Endothelial cell of hepatic sinusoid (primary cell): ENCODE data around the gene CPT1C.

Experiments used
- in situ Hi-C: cut with HindIII; loops from 2 replicates; pipeline ENCODE4 v1.10.0; 2017; ENCODE audit warnings: low sequenced_read_pairs

Gene CPT1C

DNA sequence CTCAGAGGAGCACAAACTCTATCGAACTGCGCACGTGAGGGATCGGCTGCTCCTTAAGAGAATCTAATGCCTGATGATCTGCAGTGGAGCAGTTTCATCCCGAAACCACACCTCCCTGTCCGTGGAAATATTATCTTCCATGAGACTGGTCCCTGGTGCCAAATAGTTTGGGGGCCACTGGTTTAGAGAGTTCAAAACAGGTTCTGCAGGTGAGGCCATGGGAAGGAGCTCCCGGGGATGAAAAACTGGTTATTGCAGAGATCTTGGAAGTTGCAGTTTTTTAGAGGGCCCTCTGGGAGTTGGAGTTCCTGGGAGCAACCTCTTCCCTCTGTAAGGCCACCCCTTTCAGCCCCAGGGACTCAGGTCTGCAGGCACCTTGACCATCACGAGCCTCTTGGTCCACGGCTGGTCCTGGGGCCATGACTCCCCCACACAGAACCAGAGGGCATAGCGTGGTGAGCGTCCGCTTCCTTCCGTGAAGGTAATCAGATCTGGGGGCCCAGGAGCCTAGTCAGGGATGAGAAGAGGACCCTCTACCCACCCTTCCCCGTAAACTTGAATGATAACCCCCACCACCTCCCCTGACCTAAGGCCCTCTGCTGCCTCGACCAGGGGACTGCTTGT lies 30.5 kb upstream of the CPT1C start:
- in situ Hi-C loops = no loop called here

DNA sequence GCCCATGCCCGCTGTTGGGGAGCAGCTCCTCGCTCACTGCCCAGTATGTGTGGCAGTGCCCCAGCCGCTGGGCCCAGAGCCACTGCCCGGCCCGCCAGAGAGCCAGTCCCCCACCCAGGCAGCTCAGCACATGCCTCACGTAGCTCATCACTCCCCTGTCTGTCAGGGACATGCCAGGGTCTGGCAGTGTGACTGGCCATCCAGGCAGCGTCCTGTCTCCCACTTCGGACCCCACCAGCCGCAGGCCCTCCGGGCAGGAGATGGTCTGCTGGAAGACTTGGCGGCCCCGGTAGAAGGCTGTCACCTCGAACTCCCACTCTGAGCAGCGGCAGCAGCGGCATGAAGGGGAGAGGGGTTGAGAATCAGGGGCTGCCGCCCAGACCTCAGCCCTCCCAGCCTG lies 28.9 kb upstream of the CPT1C start:
- in situ Hi-C loops = no loop called here

DNA sequence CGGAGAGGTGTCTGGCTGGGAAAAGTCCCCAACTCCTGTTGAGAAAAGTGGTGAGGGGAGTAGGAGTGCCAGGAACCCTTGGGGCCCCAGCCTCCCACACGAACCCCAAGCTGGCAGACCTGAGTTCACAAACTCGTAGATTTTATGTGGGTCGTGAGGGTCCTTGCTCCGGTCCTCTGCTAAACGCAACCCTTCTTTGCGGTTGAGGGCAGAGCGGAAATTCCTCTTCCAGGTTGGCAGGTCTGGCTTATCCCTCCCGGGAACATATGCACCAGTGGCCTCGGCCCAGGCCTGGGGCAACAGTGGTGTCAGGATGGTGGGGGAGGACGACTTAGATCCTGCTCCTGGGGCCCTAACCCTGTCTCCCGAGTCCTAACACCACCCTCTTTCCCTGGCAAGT lies 27.7 kb upstream of the CPT1C start:
- in situ Hi-C loops = no loop called here

DNA sequence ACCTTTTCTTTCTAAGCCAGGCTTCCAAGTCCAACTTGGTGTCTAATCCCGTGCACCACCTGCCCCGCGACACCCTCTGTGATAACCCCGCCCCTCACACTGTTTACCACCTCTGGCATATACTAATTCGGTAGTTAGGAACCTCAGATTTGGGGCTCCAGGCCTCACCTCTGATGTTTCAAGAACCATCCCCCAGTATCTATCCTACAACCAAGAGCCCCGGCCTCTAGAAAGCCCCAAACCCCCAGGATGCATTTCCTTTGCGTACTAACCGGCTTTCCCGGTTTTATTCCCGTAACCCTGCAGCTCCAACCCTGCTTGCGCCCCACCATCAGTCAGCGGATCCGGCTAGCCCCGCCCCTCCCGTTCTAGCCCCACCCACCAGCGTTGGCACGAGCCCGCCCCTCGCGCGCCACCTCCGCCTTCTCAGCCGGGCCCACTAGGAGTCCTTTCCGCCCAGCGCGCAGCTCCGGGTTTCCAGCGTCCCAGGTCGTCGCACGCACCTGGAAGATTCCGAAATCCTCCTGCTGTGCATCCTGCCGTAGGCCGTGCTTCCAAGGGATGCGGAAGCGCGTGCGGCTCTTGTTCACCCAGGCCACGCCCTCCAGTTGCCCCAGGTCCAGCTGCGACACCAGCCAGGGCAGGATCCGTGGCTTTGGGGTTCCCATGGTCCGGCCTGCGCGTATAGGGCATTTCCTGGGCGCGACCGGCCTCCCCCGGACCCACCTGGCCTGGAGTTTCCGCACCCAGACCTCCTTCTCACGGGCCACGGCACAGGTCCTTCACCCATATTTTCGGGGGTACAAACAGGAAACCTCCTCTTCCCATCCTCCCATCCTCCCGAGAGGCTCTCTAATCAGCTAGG lies 26.5 kb upstream of the CPT1C start:
- in situ Hi-C loops = no loop called here

DNA sequence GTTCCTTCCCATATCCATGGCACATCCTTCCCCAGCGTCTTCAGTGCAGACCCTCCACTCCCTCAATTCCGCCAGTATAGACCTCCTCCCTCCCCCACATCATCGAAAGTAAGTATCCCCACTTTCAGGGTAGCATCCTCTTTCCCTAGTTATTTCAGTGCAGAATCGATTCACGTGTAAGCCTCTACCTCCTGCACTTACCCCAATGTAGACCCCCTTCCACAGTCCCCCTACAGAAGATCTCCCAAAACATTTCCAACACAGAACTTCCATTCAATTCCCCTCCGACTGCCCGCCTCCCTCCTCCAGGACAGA lies 25.9 kb upstream of the CPT1C start:
- in situ Hi-C loops = no loop called here

DNA sequence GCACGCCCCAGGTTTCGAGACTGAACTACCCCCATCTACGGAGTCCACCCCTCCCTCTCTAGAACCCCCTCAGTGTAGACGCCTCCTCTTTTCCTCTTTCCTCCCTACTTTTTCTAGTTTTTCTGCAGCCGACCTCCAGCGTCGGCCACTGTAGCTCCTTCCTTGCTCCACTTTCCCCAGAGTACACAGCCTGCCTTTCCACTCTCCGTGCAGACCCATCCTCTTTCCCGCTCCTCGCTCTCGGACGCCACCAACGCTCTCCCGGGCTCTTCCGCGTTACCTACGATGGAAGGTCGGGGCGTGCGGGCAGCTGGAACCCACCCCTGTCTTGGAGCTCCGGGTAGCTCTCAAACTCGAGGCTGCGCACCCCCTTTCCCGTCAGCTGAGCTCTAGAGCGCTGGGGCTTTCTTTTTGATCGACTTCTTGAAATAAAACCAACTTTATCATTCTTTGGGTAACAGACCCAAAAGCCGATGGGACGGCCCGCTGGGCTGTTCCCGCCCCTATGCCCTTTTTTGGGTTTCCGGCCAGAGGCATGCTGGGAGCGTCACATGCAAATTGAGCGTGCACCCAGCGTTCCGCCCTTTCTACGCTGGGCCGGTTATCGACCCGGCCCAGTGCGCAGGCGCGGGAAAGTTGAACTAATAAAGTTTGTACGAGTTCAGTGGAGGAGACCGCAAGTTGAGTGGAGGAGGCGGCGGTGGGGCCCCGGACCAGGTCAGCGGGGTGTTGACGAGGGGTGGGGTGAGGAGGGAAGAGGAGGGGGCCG lies 25.4 kb upstream of the CPT1C start, which contains the start of the genes BCL2L12 and IRF3:
BCL2L12 (plus strand) TSS at position 583 of the 769 bp plus-strand sequence. CDS start 760 bp downstream, outside the sequence.
IRF3 (minus strand) TSS at position 507 of the 769 bp plus-strand sequence. CDS start 1,019 bp downstream, outside the sequence.
- in situ Hi-C loops = no loop called here

DNA sequence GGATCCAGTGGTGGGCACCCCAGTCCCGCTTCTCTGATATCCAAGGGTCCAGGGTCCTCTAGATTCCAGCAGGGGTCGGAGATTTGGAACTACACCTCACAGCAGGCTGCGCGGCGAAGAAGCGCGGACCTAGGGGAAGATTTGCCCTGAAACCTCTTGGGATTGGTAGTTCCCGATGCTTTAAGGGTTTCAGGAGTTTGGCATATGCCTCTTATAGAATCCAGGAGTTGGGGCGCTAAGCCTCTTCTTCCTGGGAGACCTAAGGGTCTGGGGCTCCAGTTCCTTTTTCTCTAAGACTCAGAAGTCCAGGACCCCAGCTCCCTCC lies 24.8 kb upstream of the CPT1C start:
- in situ Hi-C loops = no loop called here

DNA sequence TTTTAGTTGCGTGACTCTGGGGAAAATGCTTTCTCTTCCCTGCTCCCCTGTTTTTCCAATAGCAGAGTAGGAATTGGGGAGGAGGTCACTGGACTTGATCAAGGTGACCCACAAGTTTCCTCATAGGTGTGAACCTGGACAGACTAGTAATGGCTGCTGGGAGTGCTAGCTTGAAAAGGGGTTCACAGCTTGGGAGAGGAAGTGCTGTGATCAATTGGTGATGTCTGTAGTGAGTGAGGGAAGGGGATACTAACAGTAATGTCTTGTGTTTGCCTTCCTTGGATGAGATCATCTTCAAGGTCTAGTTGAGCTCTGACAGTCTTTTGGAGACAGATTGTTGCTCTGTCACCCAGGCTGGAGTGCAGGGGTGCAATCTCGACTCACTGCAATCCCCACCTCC lies 23.4 kb upstream of the CPT1C start:
- in situ Hi-C loops = no loop called here

DNA sequence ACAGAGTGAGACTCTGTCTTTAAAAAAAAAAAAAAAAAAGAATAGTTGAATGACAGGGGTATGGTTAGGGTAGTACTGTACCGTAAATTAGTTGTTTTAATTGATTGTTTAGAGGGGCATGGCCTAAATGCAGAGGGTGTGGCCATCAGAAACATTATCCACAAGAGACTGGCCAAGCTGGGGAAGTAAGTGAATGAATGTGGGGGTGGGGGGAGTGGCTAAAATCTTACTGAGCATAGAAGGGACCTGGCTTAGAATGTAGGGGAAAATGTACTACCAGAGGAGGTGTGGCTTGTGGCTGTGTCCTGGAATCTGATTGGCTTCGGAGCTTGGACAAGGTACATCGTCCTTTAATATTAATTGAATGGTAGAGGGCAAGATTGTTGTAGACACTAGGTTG lies 21.4 kb upstream of the CPT1C start:
- in situ Hi-C loops = no loop called here

DNA sequence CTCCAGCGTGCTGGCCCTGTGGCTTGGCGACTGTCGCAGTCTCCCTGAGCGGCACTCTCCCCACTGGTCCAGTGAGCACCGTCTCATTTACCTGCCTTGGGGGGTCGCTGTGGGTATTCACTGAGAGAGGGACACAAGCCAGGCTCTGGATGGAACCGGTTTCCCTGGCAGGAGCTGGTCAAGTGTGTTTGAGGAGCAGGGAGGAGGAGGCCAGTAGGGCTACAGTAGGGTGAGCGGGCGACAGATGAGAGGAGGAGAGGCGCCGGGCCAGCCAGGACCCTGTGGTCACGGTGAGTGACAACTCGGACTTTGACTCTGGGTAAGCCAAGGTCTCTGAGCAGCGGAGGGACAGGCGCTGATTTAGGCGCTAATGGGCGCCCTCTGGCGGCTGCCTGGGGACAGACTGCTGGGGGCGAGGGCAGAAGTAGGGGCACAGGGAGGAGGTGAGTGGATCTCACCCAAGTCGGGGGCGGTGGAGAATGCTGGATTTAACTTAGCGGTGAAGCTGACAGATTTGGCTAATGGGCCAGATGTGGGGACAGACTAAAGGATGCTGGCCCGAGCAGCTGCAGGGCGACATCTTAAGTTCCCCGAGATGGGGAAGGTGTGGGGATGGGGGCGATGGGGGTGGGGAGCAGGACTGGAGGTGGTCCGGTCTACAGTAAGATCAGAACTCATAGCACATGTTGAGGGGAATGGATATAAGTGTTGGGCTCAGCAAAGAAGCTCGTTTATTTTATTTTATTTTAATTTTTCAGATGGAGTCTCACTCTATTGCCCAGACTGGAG lies 18.6 kb upstream of the CPT1C start:
- in situ Hi-C loops = loop anchor here (10.0 kb wide), 1 partner anchor 158 kb away; the partner anchor contains the start of gene FCGRT

DNA sequence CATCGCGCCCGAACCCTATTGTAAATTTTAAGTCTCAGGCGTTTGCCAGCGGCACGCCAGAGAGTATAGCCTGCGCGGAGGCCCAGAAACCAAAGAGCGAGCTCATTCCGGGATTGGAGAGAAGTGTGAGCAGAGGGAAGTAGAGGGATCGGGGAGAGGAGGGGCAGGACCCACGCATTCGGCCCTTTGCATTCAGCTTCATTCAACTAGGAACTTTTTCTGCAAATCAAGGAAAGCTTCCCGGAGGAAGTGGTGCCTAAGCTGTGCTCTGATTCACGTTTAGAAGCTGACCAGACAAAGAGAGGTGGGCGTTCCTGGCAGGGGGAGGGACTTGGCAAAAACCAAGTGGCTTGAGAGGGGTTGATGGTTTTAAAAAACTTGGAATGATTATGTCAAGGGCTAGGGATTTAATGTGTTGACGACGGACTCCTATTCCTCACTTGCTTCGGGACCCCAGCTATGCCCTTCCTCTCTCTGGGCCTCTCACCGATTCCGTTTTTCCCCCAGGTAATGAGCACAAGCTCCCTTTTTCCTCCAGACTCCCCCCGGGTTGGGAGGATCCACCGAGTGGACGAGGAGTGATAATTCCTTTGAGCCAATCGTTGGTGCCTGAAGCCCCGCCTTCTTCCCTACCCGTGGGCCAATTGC lies 14.7 kb upstream of the CPT1C start:
- in situ Hi-C loops = loop anchor here (10.0 kb wide), 1 partner anchor 161 kb away; the partner anchor contains the start of gene FCGRT

DNA sequence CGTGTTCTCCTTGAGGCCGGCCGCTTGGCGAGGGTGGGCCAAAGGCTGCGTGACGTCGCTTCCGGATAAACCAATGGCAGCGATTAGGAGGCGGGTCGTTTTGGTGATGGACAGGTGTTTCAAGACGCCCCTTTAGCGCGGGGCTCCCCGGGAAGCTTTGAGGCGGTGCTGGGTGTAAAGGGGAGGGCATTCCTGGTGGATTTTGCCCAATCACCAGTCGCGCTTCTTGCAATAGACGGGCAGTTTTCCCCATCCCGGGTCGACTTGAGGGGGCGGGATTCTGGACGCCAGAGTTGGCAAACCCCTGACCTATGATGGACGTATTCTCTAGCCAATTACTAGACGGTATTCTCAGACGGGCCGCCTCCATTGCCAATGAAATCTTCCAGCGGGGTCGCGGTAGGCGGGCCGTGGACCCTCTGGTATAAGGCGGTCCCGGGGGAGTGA lies 14.1 kb upstream of the CPT1C start:
- in situ Hi-C loops = loop anchor here (10.0 kb wide), 1 partner anchor 162 kb away; the partner anchor contains the start of gene FCGRT

DNA sequence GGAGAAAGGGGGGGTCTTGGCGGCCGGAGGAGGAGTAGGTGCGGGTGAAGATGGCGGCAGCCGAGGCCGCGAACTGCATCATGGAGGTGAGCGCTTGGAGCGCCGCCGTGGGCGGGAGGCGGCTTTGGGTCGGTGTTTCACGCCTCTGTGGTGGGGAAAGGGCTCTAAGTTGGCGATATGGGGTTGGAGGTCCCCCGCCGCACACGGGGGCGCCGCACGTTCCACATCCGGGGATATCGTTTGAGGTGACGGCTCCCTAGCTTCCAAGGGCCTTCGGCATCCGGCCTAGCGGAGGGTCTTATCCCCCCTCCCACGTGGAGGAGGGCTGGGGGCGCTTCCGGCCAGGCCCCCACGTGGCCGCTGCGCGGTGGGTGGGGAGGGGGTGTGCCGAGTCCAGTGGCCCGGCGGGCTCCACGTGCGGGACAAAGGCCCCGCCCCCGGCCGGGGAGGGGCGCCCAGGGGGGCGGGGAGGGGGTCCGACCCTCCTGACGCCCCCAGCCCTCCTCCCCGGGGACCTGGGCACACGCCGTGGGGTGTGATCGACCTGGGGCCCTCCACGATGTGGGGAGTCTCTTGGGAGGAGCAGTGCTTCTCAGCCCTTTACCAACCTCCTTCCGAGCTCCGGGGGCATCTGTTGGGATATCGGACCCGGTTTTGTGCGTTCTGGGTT lies 13.6 kb upstream of the CPT1C start, which contains the start of gene PRMT1:
PRMT1 (plus strand) TSS at position 41 of the 670 bp plus-strand sequence; CDS start at position 51, 10 bp downstream.
- in situ Hi-C loops = loop anchor here (10.0 kb wide), 1 partner anchor 163 kb away; the partner anchor contains the start of gene FCGRT

DNA sequence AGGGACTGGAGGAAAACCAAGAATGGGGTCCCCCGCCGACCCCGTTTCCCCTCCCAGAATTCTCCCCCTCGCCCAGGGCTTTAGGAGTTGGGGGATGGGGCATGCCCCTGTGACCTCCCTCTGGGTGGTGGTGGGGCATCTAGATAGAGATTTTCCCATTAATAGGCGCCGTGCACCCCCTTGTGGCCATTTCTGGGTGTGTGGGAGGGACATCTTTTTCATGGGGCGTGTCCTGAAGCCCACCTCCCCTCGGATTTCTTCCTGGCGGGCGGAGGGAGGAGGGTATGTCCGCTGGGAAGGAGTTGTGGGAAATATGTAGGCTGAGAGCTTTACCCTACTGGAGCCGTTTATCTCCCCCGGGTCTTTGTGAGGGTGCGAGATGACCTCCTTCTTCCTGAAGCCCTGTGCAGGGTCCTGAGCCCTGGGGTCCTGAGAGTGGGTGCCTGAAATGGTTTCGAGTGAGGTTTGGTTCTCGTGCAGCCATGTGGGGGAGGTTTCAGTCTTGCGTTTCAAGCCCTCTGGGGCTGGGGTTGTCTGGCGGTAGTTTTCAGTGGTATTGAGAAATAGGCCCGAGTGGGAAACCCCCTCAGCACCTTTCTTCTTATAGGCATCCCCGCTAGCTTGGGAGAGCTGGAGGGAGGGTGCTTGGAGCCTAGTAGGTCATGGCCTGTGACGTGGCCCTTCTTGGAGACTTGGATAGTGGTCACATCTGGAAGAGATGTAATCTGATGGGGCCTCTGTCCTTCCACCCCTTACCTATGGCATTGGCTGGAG lies 12.8 kb upstream of the CPT1C start:
- in situ Hi-C loops = loop anchor here (10.0 kb wide), 1 partner anchor 163 kb away; the partner anchor contains the start of gene FCGRT

DNA sequence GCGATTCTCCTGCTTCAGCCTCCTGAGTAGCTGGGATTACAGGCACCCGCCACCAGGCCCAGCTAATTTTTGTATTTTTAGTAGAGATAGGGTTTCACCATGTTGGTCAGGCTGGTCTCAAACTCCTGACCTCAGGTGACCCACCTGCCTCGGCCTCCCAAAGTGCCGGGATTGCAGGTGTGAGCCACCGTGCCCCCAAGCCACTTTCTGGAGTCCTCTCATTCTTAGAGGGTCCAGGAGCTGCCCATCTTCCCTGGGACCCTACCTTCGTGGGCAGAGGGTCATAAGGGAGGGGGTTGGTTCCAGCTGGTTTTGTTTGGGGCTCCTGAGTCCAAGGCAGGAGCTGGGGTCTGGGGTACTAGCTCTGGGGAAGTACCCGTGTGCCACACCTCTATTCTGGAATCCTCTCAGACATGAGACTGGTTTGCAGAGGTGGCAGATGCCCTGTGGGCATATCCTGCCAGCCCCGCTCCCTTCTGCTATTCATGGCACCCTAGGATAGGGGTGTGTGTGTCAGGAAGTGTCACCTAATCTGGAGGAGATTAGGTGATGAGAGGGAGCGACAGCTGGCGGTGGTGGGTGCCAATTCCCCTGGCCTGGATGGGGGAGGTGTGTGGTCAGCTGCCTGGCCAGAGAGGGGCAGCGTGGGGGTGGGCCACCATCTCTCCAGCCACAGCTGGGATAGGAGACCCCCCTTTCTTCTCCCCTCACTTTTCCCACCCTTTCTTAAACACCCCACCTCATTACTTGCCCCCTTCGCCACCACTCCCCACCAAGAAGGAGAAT lies 11.7 kb upstream of the CPT1C start:
- in situ Hi-C loops = loop anchor here (10.0 kb wide), 1 partner anchor 164 kb away; the partner anchor contains the start of gene FCGRT

DNA sequence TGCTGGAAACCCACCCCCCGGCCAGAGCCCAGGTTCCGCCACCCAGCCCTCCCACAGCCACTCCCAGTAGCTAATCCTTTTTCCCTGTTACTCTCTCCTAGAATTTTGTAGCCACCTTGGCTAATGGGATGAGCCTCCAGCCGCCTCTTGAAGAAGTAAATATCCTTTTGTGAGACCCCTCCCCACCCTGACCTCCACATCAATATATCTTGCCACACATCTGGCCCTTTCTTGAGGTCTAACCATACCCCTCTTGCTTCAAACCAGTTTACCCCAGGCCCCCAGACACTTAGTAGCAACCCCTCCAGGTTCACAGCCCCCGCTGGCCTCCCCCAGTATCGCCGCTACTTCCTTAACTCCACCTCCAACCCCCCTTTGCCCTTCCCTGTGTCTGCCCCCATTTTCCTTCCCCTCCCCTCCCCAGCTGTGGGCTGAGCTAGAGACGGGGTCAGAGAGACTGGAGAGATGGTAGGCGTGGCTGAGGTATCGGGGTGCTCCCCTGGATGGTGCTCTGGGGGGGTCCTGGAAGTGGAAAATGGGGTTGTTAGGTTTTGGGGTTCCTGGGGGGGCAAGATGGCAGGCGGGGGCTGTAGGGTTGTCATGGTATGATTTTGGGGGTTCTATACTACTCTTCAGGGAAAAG lies 11.0 kb upstream of the CPT1C start:
- in situ Hi-C loops = loop anchor here (10.0 kb wide), 1 partner anchor 165 kb away; the partner anchor contains the start of gene FCGRT
